SK-N-SH treated with all-trans-retinoic acid at 6 μM for 48 hours (cell line): ENCODE measurements around the gene IKBKE.
"Not testable (repeated sequence)": the region's sequence is repeated elsewhere in the genome, so short reads cannot be mapped to it uniquely, and the experiment has no call there.

Experiments used
- ATAC-seq: fragments of 200-7000 bp; cut with Tn5 transposase; 3 replicates; pipeline ENCODE4 v1.9.1; 2020; ENCODE audit warnings: mild to moderate bottlenecking, moderate library complexity
- ARNTL ChIP-seq: fragments of 450-650 bp; formaldehyde crosslinking; IDR thresholded peaks from 2 replicates; pipeline ENCODE4 v1.5.0; 2020; ENCODE audit warnings: low read depth, mild to moderate bottlenecking, moderate library complexity, borderline replicate concordance
- BACH2 ChIP-seq: fragments of 250-450 bp; sonication (Bioruptor Pico); IDR thresholded peaks from 2 replicates; pipeline ENCODE4 v1.9.0; 2021; ENCODE audit warnings: mild to moderate bottlenecking, borderline replicate concordance
- CREB5 ChIP-seq: fragments of 250-450 bp; sonication (Bioruptor Pico); IDR thresholded peaks from 2 replicates; pipeline ENCODE4 v1.5.1; 2020; ENCODE audit warnings: low read depth, mild to moderate bottlenecking, moderate library complexity
- CSRNP3 ChIP-seq: fragments of 250-450 bp; sonication (Bioruptor Pico); IDR thresholded peaks from 2 replicates; pipeline ENCODE4 v1.5.1; 2021; ENCODE audit warnings: mild to moderate bottlenecking, moderate library complexity
- ESRRG ChIP-seq: fragments of 250-450 bp; sonication (Bioruptor Pico); IDR thresholded peaks from 2 replicates; pipeline ENCODE4 v1.6.1; 2021; ENCODE audit warnings: mild to moderate bottlenecking
- GLIS3 ChIP-seq: fragments of 250-450 bp; sonication (Bioruptor Pico); IDR thresholded peaks from 2 replicates; pipeline ENCODE4 v1.5.0; 2020; ENCODE audit warnings: mild to moderate bottlenecking, moderate library complexity
- ISL1 ChIP-seq: fragments of 250-450 bp; sonication (Bioruptor Pico); IDR thresholded peaks from 2 replicates; pipeline ENCODE4 v2.1.2; 2022; ENCODE audit warnings: mild to moderate bottlenecking, moderate library complexity
- OSR1 ChIP-seq: fragments of 250-450 bp; sonication (Bioruptor Pico); IDR thresholded peaks from 2 replicates; pipeline ENCODE4 v1.8.0; 2022; ENCODE audit warnings: moderate library complexity, mild to moderate bottlenecking, inconsistent platforms
- PPARA ChIP-seq: fragments of 250-450 bp; sonication (Bioruptor Pico); IDR thresholded peaks from 2 replicates; pipeline ENCODE4 v1.5.0; 2020; ENCODE audit warnings: mild to moderate bottlenecking, borderline replicate concordance
- RARB ChIP-seq: fragments of 250-450 bp; sonication (Bioruptor Pico); IDR thresholded peaks from 2 replicates; pipeline ENCODE4 v1.8.0; 2021; ENCODE audit warnings: mild to moderate bottlenecking, moderate library complexity
- SNAI2 ChIP-seq: fragments of 250-450 bp; sonication (Bioruptor Pico); IDR thresholded peaks from 2 replicates; pipeline ENCODE4 v1.5.0; 2020; ENCODE audit warnings: mild to moderate bottlenecking, moderate library complexity
- TCF4 ChIP-seq: fragments of 250-450 bp; sonication (Bioruptor Pico); IDR thresholded peaks from 2 replicates; pipeline ENCODE4 v1.8.0; 2021; ENCODE audit warnings: mild to moderate bottlenecking, moderate library complexity, borderline replicate concordance
- TSHZ2 ChIP-seq: fragments of 250-450 bp; sonication (Bioruptor Pico); IDR thresholded peaks from 2 replicates; pipeline ENCODE4 v1.5.0; 2020; ENCODE audit warnings: mild to moderate bottlenecking, moderate library complexity
- ZC3H10 ChIP-seq: fragments of 250-450 bp; sonication (Bioruptor Pico); IDR thresholded peaks from 2 replicates; pipeline ENCODE4 v1.5.1; 2021; ENCODE audit warnings: mild to moderate bottlenecking, moderate library complexity
- ZFP3 ChIP-seq: fragments of 250-450 bp; sonication (Bioruptor Pico); IDR thresholded peaks from 2 replicates; pipeline ENCODE4 v1.5.0; 2020; ENCODE audit warnings: mild to moderate bottlenecking, moderate library complexity
- ZFP30 ChIP-seq: fragments of 450-650 bp; formaldehyde crosslinking; IDR thresholded peaks from 2 replicates; pipeline ENCODE4 v1.5.0; 2022; ENCODE audit warnings: mild to moderate bottlenecking, moderate library complexity
- ZNF565 ChIP-seq: fragments of 450-650 bp; formaldehyde crosslinking; conservative IDR thresholded peaks from 2 replicates; pipeline ENCODE4 v1.5.0; 2020; ENCODE audit warnings: low read depth, mild to moderate bottlenecking, moderate library complexity
- ZNF70 ChIP-seq: fragments of 450-650 bp; formaldehyde crosslinking; IDR thresholded peaks from 2 replicates; pipeline ENCODE4 v1.5.0; 2020; ENCODE audit warnings: mild to moderate bottlenecking, moderate library complexity
- ZNF8 ChIP-seq: fragments of 450-650 bp; formaldehyde crosslinking; IDR thresholded peaks from 2 replicates; pipeline ENCODE4 v1.5.0; 2020; ENCODE audit warnings: mild to moderate bottlenecking, moderate library complexity

Gene IKBKE

GRCh38 chr1:206482611-206483010 is 12.3 kb downstream of the IKBKE start:
- no peak for ATAC-seq
- no peak for TF ChIP-seq TSHZ2 (CRISPR knock-in tag)
- no peak for TF ChIP-seq CSRNP3
- no peak for TF ChIP-seq PPARA (CRISPR knock-in tag)
- no peak for TF ChIP-seq ZFP3
- no peak for TF ChIP-seq BACH2 (CRISPR knock-in tag)
- no peak for TF ChIP-seq GLIS3 (CRISPR knock-in tag)
- TF ChIP-seq RARB (CRISPR knock-in tag) = no peak
- TF ChIP-seq ISL1 (CRISPR knock-in tag) = no peak
- no peak for TF ChIP-seq ARNTL (CRISPR knock-in tag)
- TF ChIP-seq ESRRG = no peak
- no peak for TF ChIP-seq ZC3H10 (CRISPR knock-in tag)
- no peak for TF ChIP-seq ZNF8

- ATAC-seq = not testable (repeated sequence)
Observed at GRCh38 chr1:206483864-206484263, 13.6 kb downstream of the IKBKE start.

GRCh38 chr1:206484901-206485300 is 14.6 kb downstream of the IKBKE start:
- ATAC-seq = no peak
- TF ChIP-seq CREB5 (no peak), ISL1 (CRISPR knock-in tag) (no peak), CSRNP3 (no peak), ZNF565 (no peak), ZNF8 (no peak), GLIS3 (CRISPR knock-in tag) (no peak), TSHZ2 (CRISPR knock-in tag) (no peak), OSR1 (no peak), ZNF70 (CRISPR knock-in tag) (no peak)

- no peak for ATAC-seq
- TF ChIP-seq CSRNP3 (no peak), RARB (CRISPR knock-in tag) (no peak), ZFP30 (CRISPR knock-in tag) (no peak), OSR1 (no peak), ARNTL (CRISPR knock-in tag) (no peak), TSHZ2 (CRISPR knock-in tag) (no peak), ISL1 (CRISPR knock-in tag) (no peak), CREB5 (no peak), ESRRG (no peak), SNAI2 (CRISPR knock-in tag) (no peak), TCF4 (no peak)
Observed at GRCh38 chr1:206486995-206487788, 16.9 kb downstream of the IKBKE start.
